GM12878 (cell line): ENCODE data around the gene PRMT1.

Experiments
- ATF7 ChIP-seq: fragments of 450-650 bp; IDR thresholded peaks from 2 replicates; pipeline ENCODE4 v1.6.1; 2016; ENCODE audit warnings: low read depth, mild to moderate bottlenecking
- CTCF ChIP-seq, 3 experiments: IDR thresholded peaks in 2 of 3; conservative IDR thresholded peaks in 1 of 3; 2 replicates each; pipeline ENCODE4 v1.5.1; 2011; ENCODE audit warnings: low read depth in 3 of 3, low read length in 3 of 3, mild to moderate bottlenecking in 3 of 3, control low read depth in 2 of 3, moderate library complexity in 2 of 3, inconsistent platforms in 1 of 3, mixed read lengths in 1 of 3; ENCODE audit not compliant: control insufficient read depth in 2 of 3, insufficient read depth in 1 of 3; ENCODE audit errors: extremely low read depth in 1 of 3
- FOXM1 ChIP-seq: IDR thresholded peaks from 2 replicates; pipeline ENCODE4 v1.6.1; 2012; ENCODE audit warnings: low read depth, mild to moderate bottlenecking, inconsistent platforms, low read length, moderate library complexity
- JUND ChIP-seq: IDR thresholded peaks from 2 replicates; pipeline ENCODE4 v1.6.1; 2012; ENCODE audit warnings: low read depth, mild to moderate bottlenecking, low read length, improper control_type of control experiment, moderate library complexity
- KAT2A ChIP-seq: conservative IDR thresholded peaks from 2 replicates; pipeline ENCODE4 v1.6.1; 2011; ENCODE audit warnings: low read depth, low read length; ENCODE audit not compliant: control insufficient read depth
- MYC ChIP-seq: IDR thresholded peaks from 2 replicates; pipeline ENCODE4 v1.6.1; 2011; ENCODE audit warnings: mild to moderate bottlenecking, low read length, moderate library complexity, inconsistent platforms; ENCODE audit not compliant: insufficient read depth, insufficient replicate concordance, insufficient read length, severe bottlenecking
- NR2C1 ChIP-seq: fragments of 450-650 bp; IDR thresholded peaks from 2 replicates; pipeline ENCODE4 v1.6.1; 2017; ENCODE audit warnings: antibody characterized with exemption, mild to moderate bottlenecking, moderate library complexity
- POLR2A ChIP-seq: IDR thresholded peaks from 2 replicates; pipeline ENCODE4 v1.6.1; 2011; ENCODE audit warnings: low read depth, mild to moderate bottlenecking, low read length
- SP1 ChIP-seq: IDR thresholded peaks from one replicate; pipeline ENCODE4 v1.6.1; 2011; ENCODE audit warnings: low read depth, low read length
- TAF1 ChIP-seq: IDR thresholded peaks from 2 replicates; pipeline ENCODE4 v1.6.1; 2011; ENCODE audit warnings: mild to moderate bottlenecking, low read depth, low read length, borderline replicate concordance
- USF2 ChIP-seq: IDR thresholded peaks from 2 replicates; pipeline ENCODE4 v1.6.1; 2011; ENCODE audit warnings: low read depth, low read length, improper control_type of control experiment, borderline replicate concordance
- ZZZ3 ChIP-seq: IDR thresholded peaks from 2 replicates; pipeline ENCODE4 v1.6.1; 2011; ENCODE audit warnings: low read depth; ENCODE audit not compliant: control insufficient read depth, insufficient read length
- TF ChIP-seq, protein P1 (sequence below): fragments of 450-650 bp; IDR thresholded peaks from 2 replicates; pipeline ENCODE4 v1.6.1; 2017; ENCODE audit warnings: mild to moderate bottlenecking, moderate library complexity

GRCh38 chr19:49677901-49678674 lies 1.0 kb downstream of the PRMT1 start:
- TF ChIP-seq KAT2A (no peak), SP1 (no peak), NR2C1 (0 out of 2 replicates have a peak, but pooled peaks have one; percentile 19), JUND (no peak), ZZZ3 (no peak), FOXM1 (peak; percentile 73; the same call in 1 of the 2 replicates), MYC (no peak), USF2 (no peak), ATF7 (0 out of 2 replicates have a peak, but pooled peaks have one; percentile 17), CTCF (IDR thresholded peaks at IDR 0.05 in 2 of 3, conservative IDR thresholded peaks at IDR 0.05 in 1 of 3; ENCODE audit: control insufficient read depth in 2 of 3, extremely low read depth in 1 of 3, insufficient read depth in 1 of 3, low read depth in 3 of 3, low read length in 3 of 3) (peak; percentile 64 to 81 (median 73)), POLR2A (peak; percentile 38), TAF1 (peak; percentile 48)
- TF ChIP-seq, protein P1, sequence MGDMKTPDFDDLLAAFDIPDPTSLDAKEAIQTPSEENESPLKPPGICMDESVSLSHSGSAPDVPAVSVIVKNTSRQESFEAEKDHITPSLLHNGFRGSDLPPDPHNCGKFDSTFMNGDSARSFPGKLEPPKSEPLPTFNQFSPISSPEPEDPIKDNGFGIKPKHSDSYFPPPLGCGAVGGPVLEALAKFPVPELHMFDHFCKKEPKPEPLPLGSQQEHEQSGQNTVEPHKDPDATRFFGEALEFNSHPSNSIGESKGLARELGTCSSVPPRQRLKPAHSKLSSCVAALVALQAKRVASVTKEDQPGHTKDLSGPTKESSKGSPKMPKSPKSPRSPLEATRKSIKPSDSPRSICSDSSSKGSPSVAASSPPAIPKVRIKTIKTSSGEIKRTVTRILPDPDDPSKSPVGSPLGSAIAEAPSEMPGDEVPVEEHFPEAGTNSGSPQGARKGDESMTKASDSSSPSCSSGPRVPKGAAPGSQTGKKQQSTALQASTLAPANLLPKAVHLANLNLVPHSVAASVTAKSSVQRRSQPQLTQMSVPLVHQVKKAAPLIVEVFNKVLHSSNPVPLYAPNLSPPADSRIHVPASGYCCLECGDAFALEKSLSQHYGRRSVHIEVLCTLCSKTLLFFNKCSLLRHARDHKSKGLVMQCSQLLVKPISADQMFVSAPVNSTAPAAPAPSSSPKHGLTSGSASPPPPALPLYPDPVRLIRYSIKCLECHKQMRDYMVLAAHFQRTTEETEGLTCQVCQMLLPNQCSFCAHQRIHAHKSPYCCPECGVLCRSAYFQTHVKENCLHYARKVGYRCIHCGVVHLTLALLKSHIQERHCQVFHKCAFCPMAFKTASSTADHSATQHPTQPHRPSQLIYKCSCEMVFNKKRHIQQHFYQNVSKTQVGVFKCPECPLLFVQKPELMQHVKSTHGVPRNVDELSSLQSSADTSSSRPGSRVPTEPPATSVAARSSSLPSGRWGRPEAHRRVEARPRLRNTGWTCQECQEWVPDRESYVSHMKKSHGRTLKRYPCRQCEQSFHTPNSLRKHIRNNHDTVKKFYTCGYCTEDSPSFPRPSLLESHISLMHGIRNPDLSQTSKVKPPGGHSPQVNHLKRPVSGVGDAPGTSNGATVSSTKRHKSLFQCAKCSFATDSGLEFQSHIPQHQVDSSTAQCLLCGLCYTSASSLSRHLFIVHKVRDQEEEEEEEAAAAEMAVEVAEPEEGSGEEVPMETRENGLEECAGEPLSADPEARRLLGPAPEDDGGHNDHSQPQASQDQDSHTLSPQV: no peak
